Fibroblast of lung (primary cell): ENCODE data around the gene CALCOCO1.

Experiments used
- EZH2 ChIP-seq: IDR thresholded peaks from 2 replicates; pipeline ENCODE4 v1.5.1; 2012; ENCODE audit warnings: low read length, control low read depth, mild to moderate bottlenecking; ENCODE audit errors: missing control alignments
- TF ChIP-seq, protein P1 (sequence below), 2 donors: IDR thresholded peaks in 1 of 2; conservative IDR thresholded peaks in 1 of 2; 1 replicate in 1 of 2; 2 replicates in 1 of 2; pipeline ENCODE4 v1.5.1; 2011 to 2012; ENCODE audit warnings: low read length in 2 of 2, control low read depth in 1 of 2, inconsistent platforms in 1 of 2, low read depth in 1 of 2, mild to moderate bottlenecking in 1 of 2

DNA sequence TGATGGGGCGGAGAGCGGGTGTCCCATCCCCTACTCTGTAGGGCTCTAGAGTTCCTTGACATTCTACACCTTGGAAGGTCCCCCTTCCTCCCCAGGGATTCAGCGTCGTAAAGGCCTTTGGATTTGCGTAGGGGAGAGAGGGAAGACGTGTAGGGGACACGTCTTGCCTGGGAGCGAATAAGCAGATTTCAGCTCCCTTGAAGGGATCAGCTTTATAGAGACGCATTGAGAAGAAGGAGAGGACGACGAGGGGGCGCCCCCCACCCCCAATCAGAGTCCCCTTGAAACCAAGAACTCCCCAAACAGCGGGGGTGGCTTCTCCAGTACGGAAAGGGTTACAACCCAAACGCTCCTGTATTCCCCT lies 324 bp downstream of the CALCOCO1 start:
- TF ChIP-seq, protein P1, sequence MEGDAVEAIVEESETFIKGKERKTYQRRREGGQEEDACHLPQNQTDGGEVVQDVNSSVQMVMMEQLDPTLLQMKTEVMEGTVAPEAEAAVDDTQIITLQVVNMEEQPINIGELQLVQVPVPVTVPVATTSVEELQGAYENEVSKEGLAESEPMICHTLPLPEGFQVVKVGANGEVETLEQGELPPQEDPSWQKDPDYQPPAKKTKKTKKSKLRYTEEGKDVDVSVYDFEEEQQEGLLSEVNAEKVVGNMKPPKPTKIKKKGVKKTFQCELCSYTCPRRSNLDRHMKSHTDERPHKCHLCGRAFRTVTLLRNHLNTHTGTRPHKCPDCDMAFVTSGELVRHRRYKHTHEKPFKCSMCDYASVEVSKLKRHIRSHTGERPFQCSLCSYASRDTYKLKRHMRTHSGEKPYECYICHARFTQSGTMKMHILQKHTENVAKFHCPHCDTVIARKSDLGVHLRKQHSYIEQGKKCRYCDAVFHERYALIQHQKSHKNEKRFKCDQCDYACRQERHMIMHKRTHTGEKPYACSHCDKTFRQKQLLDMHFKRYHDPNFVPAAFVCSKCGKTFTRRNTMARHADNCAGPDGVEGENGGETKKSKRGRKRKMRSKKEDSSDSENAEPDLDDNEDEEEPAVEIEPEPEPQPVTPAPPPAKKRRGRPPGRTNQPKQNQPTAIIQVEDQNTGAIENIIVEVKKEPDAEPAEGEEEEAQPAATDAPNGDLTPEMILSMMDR (conservative IDR thresholded peaks at IDR 0.05 in 1 of 2, IDR thresholded peaks at IDR 0.05 in 1 of 2; ENCODE audit: low read depth in 1 of 2, low read length in 2 of 2), result no peak
- TF ChIP-seq EZH2, result no peak
